Esophagus (tissue), 2 donors: ENCODE results near the gene TMPRSS11A. TPM values are rescaled to one million over a fixed set of nuclear protein-coding genes. Genes with fewer than 3 reads are reported as not detected.
A peak's percentile ranks its signal among the peaks of the same experiment; 100 is the strongest.

Experiments
- H3K27ac ChIP-seq, 2 donors: one replicate each; pipeline ENCODE4 v1.5.1; 2013; ENCODE audit warnings: low read depth in 2 of 2, mild to moderate bottlenecking in 2 of 2, inconsistent platforms in 1 of 2, low read length in 1 of 2, moderate library complexity in 1 of 2
- H3K27me3 ChIP-seq, 2 donors: one replicate each; pipeline ENCODE4 v1.6.1; 2013; ENCODE audit warnings: low read length in 2 of 2, control low read depth in 1 of 2, mild to moderate bottlenecking in 1 of 2; ENCODE audit not compliant: insufficient read depth in 2 of 2, control insufficient read depth in 1 of 2
- H3K36me3 ChIP-seq, 2 donors: one replicate each; pipeline ENCODE4 v1.6.1; 2013; ENCODE audit warnings: low read length in 1 of 2; ENCODE audit not compliant: control insufficient read depth in 2 of 2, insufficient read depth in 2 of 2
- H3K4me1 ChIP-seq, 2 donors: one replicate each; pipeline ENCODE4 v1.6.1; 2013; ENCODE audit warnings: low read length in 1 of 2; ENCODE audit not compliant: control insufficient read depth in 2 of 2, insufficient read depth in 2 of 2
- H3K4me3 ChIP-seq, 2 donors: one replicate each; pipeline ENCODE4 v1.5.1; 2013; ENCODE audit warnings: low read length in 2 of 2, mild to moderate bottlenecking in 2 of 2, low read depth in 1 of 2, moderate library complexity in 1 of 2
- H3K9me3 ChIP-seq, 2 donors: one replicate each; pipeline ENCODE4 v1.6.1; 2013; ENCODE audit warnings: mild to moderate bottlenecking in 2 of 2, low read depth in 1 of 2, low read length in 1 of 2, moderate library complexity in 1 of 2; ENCODE audit not compliant: control insufficient read depth in 2 of 2, insufficient read depth in 1 of 2
- WGBS, 2 donors: extraction: QIAGEN DNeasy Blood & Tissue Kit; methylation state at CpG; one replicate each; pipeline ENCODE4 v1.1.7; 2013; 5-methylcytosine and 5-hydroxymethylcytosine counted together
- polyA plus RNA-seq, 2 donors: library from polyadenylated mRNA; stranded (reverse); fragments of 200-250 nt; gene quantifications; one replicate each; pipeline ENCODE4 v1.2.3, GENCODE V29; 2013
- donor health status: healthy with polysubstance abuse.
- donor health status: Bipolar disorder and iron deficiency.

Gene TMPRSS11A
- polyA plus RNA-seq, 2 donors = 57.7 to 64.5 TPM

DNA sequence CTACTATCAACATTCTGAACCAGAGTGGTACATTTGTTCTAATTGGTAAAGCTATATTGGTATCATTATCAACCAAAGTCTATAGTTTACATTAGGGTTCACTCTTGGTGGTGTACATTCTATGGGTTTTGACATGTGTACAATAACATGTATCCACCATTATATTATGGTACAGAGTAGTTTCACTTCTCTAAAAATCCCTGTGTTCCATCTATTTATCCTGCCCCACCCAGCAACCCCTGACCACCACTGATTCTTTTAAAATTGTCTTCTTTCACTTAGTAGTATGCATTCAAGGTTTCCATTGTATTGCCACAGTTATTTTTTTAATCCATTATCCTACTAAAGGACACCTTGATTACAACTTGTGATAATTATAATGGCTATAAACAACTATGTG lies 64.2 kb downstream of the TMPRSS11A start:
- no peak overlapping the region for H3K4me3 ChIP-seq
- no peaks in the 10 kb centered on the region for H3K9me3 ChIP-seq
- H3K36me3 ChIP-seq = no peaks in the 10 kb centered on the region
- no peaks in the 10 kb centered on the region for H3K27me3 ChIP-seq
- H3K4me1 ChIP-seq = no peaks in the 10 kb centered on the region
- H3K27ac ChIP-seq = no peak overlapping the region

DNA sequence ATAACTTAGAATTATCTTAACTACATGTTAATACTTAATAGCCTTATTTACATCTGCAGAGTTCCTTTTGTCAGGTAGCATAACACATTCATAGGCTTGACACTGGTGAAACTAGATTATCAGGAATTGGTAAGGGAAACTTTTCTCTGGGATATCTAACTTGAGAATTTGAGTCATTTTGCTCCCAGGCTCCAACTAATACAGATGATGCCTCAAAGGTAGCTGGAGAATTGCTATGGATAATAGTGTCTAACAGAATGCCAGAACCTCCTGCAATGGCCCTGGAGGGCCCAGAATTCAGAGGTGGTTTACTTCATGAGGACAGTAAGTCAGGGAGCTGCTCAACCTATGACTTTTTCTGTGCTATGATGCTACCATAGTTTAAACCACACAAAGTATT lies 65.6 kb downstream of the TMPRSS11A start:
- H3K36me3 ChIP-seq = no peaks in the 10 kb centered on the region
- no peaks in the 10 kb centered on the region for H3K4me1 ChIP-seq
- H3K9me3 ChIP-seq = no peaks in the 10 kb centered on the region
- H3K27ac ChIP-seq = no peak overlapping the region
- H3K27me3 ChIP-seq = no peaks in the 10 kb centered on the region
- H3K4me3 ChIP-seq = no peak overlapping the region

- Histone ChIP-seq H3K27ac (no peak overlapping the region), H3K36me3 (no peaks in the 10 kb centered on the region), H3K4me1 (no peaks in the 10 kb centered on the region), H3K4me3 (no peak overlapping the region), H3K9me3 (no peaks in the 10 kb centered on the region), H3K27me3 (no peaks in the 10 kb centered on the region)
- WGBS, 2 donors = 94 to 98% methylated on average over 19 to 26 of the region's 26 CpGs
These were observed 66.8 kb downstream of the TMPRSS11A start for GRCh38 chr4:67896421-67897065.

GRCh38 chr4:67894659-67895058 lies 68.6 kb downstream of the TMPRSS11A start:
- Histone ChIP-seq H3K36me3 (no peaks in the 10 kb centered on the region), H3K4me1 (no peaks in the 10 kb centered on the region), H3K27me3 (no peaks in the 10 kb centered on the region), H3K27ac (no peak overlapping the region), H3K9me3 (no peaks in the 10 kb centered on the region), H3K4me3 (no peak overlapping the region)
- WGBS, 2 donors = 78 to 79% methylated on average over 1 of the region's 1 CpG

DNA sequence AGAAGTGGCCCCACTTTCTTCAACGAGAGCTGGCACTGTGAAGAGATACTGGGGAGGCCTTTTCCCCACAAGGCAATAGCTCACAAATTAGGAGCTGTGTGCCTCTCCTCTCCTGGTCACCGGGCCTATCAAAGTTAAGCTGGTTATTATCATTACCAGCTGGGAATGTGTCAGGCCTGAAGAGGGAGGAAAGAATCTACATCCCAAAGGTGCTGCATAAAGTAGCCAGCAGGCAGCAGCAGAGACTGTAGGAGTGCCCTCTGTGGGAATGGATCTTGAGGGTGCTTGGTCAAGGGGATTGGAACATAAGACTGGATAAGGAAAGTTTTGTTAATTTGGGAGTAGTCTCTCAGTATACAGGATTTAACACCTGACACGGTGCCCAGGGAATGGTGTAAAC lies 70.4 kb downstream of the TMPRSS11A start:
- WGBS, 2 donors = 71 to 74% methylated on average over 3 of the region's 3 CpGs
- Histone ChIP-seq H3K4me1 (no peaks in the 10 kb centered on the region), H3K4me3 (no peak overlapping the region), H3K27ac (no peak overlapping the region), H3K9me3 (no peaks in the 10 kb centered on the region), H3K27me3 (no peaks in the 10 kb centered on the region), H3K36me3 (no peaks in the 10 kb centered on the region)

DNA sequence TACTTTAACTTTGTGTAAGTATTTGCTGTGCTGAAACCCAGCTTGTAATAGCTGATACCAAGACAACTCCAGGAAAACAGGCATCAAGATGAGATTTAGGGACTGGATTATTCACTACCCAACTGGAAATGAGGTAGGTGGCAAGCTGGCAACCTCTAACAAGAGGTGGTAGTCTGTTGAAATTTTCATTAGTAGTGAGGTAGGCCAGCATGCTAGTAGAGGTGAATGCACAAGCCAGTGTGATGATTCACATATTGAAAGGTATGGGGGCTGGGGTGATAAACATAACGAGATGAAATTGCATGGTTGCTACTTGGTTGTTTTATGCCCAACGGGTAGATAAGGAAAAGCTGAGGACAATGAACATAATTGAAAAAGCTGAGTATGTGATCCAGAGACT lies 71.0 kb downstream of the TMPRSS11A start:
- Histone ChIP-seq H3K36me3 (no peaks in the 10 kb centered on the region), H3K4me3 (no peak overlapping the region), H3K9me3 (no peaks in the 10 kb centered on the region), H3K27ac (no peak overlapping the region), H3K27me3 (no peaks in the 10 kb centered on the region), H3K4me1 (no peaks in the 10 kb centered on the region)
- 83 to 85% methylated on average over 2 of the region's 2 CpGs for WGBS, 2 donors

DNA sequence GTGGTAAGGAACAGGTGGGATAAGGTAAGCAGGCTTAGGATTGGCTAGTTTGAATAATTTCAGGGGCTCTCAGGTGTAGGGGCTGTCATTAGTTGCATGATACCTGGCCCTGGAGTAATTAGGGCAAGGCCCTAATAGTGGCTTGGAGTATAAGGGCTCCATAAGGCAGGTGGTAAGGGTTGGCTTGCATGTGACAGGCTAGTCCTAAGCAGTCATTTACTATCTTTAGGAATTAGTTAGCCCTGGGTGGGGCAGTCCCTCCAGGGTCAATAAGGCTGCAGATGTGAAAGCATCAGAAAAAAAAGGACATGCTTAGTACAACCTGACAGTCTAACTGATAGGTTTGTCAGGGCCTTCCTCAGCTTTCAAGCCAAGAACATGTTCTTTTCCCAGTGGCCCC lies 71.6 kb downstream of the TMPRSS11A start:
- no peak overlapping the region for H3K4me3 ChIP-seq
- no peaks in the 10 kb centered on the region for H3K27me3 ChIP-seq
- no peak overlapping the region for H3K27ac ChIP-seq
- H3K9me3 ChIP-seq = no peaks in the 10 kb centered on the region
- no peaks in the 10 kb centered on the region for H3K4me1 ChIP-seq
- H3K36me3 ChIP-seq = no peaks in the 10 kb centered on the region

- no peaks in the 10 kb centered on the region for H3K36me3 ChIP-seq
- no peaks in the 10 kb centered on the region for H3K27me3 ChIP-seq
- H3K27ac ChIP-seq = peak overlapping the region in 1 of 2 donors; percentile 80
- H3K4me3 ChIP-seq = no peak overlapping the region
- no peaks in the 10 kb centered on the region for H3K9me3 ChIP-seq
- no peaks in the 10 kb centered on the region for H3K4me1 ChIP-seq
- 45 to 57% methylated on average over 4 of the region's 4 CpGs for WGBS, 2 donors
These were observed 77.0 kb downstream of the TMPRSS11A start for GRCh38 chr4:67886281-67886680.

- H3K9me3 ChIP-seq = no peaks in the 10 kb centered on the region
- no peak overlapping the region for H3K4me3 ChIP-seq
- peak overlapping the region in 1 of 2 donors; percentile 80 for H3K27ac ChIP-seq
- H3K4me1 ChIP-seq = no peaks in the 10 kb centered on the region
- H3K36me3 ChIP-seq = no peaks in the 10 kb centered on the region
- 32 to 54% methylated on average over 6 of the region's 6 CpGs for WGBS, 2 donors
- no peaks in the 10 kb centered on the region for H3K27me3 ChIP-seq
These were observed 77.5 kb downstream of the TMPRSS11A start for GRCh38 chr4:67885762-67886161.

DNA sequence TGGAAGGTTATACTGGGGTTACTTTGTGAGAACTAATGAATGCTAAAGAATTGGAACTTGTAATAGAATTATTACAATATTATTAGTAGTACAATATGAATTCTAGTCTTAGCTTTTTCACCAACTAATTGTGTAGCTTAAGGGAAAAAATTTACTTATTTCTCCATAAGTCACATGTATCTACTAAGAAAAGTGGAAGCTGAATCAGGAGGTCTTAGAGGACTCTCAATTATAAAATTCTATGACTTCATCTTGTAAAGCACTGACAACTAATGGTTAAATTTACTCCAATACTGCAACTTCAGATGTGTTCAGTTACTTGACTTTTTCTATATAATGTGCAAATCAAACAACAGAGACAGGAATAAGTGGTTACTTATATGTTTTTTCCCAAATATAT lies 78.6 kb downstream of the TMPRSS11A start:
- Histone ChIP-seq H3K27ac (no peak overlapping the region), H3K4me1 (no peaks in the 10 kb centered on the region), H3K9me3 (no peaks in the 10 kb centered on the region), H3K36me3 (no peaks in the 10 kb centered on the region), H3K4me3 (no peak overlapping the region), H3K27me3 (no peaks in the 10 kb centered on the region)
